SK-N-SH (cell line): ENCODE data around the gene NEK8. TPM values are rescaled to one million over a fixed set of nuclear protein-coding genes. Genes with fewer than 3 reads are reported as not detected.
"Not testable (repeated sequence)": the region's sequence is repeated elsewhere in the genome, so short reads cannot be mapped to it uniquely, and the experiment has no call there.

Experiments used
- CTCF ChIA-PET: fragments of 300-600, 350-600 bp; formaldehyde crosslinking; extraction: SDS; loops from one replicate; lab custom pipeline; 2021; lab: Yijun Ruan, JAX
- POLR2A ChIA-PET: fragments of 350-600 bp; sonication (Branson Sonifier 250); formaldehyde crosslinking; extraction: SDS; loops from one replicate; lab custom pipeline; 2020; ENCODE audit warnings: antibody characterized with exemption, inconsistent platforms; lab: Yijun Ruan, JAX
- DNase-seq: peaks from one replicate; pipeline ENCODE4 v3.0.0; 2012
- H2AFZ ChIP-seq: fragments of 200-600 bp; sonication (generic); 2 replicates; pipeline ENCODE4 v1.8.1; 2016; ENCODE audit warnings: antibody characterized with exemption, mild to moderate bottlenecking, low read depth
- H3F3A ChIP-seq: fragments of 200-600 bp; sonication (generic); replicated peaks from 2 replicates; pipeline ENCODE3; 2016; ENCODE audit warnings: antibody characterized with exemption, mild to moderate bottlenecking; ENCODE audit not compliant: insufficient read depth
- H3K27ac ChIP-seq, 2 experiments: fragments of 200-500 bp in 1 of 2; fragments of 200-600 bp in 1 of 2; sonication (Bioruptor generic) in 1 of 2; sonication (generic), shearing (Covaris generic) in 1 of 2; 2 replicates each; pipeline versions ENCODE4 v1.5.1 to v1.6.1; 2014 to 2016; ENCODE audit warnings: low read depth in 2 of 2, inconsistent platforms in 1 of 2, low read length in 1 of 2, mild to moderate bottlenecking in 1 of 2, mixed read lengths in 1 of 2
- H3K27me3 ChIP-seq: fragments of 200-600 bp; sonication (generic), shearing (Covaris generic); 2 replicates; pipeline ENCODE4 v1.6.1; 2016; ENCODE audit warnings: mixed run types; ENCODE audit not compliant: insufficient read depth
- H3K36me3 ChIP-seq, 2 experiments: fragments of 200-500 bp in 1 of 2; fragments of 200-600 bp in 1 of 2; sonication (Bioruptor generic) in 1 of 2; sonication (generic) in 1 of 2; replicated peaks in 1 of 2; 2 replicates each; pipeline versions ENCODE3 to v1.5.1; 2014 to 2016; ENCODE audit warnings: low read length in 1 of 2, mild to moderate bottlenecking in 1 of 2; ENCODE audit not compliant: insufficient read depth in 2 of 2, control insufficient read depth in 1 of 2
- H3K4me1 ChIP-seq, 2 experiments: fragments of 200-500 bp in 1 of 2; fragments of 200-600 bp in 1 of 2; sonication (Bioruptor generic) in 1 of 2; sonication (generic), shearing (Covaris generic) in 1 of 2; 2 replicates each; pipeline versions ENCODE4 v1.5.1 to v1.6.1; 2014 to 2016; ENCODE audit warnings: low read depth in 1 of 2, low read length in 1 of 2, mixed run types in 1 of 2; ENCODE audit not compliant: insufficient read depth in 2 of 2, control insufficient read depth in 1 of 2
- H3K4me2 ChIP-seq: fragments of 200-600 bp; sonication (generic), shearing (Covaris generic); 2 replicates; pipeline ENCODE4 v1.6.1; 2017; ENCODE audit warnings: mixed run types
- H3K4me3 ChIP-seq, 2 experiments: fragments of 200-500 bp in 1 of 2; fragments of 200-600 bp in 1 of 2; sonication (Bioruptor generic) in 1 of 2; sonication (generic), shearing (Covaris generic) in 1 of 2; 2 replicates each; pipeline versions ENCODE4 v1.5.1 to v1.8.1; 2014 to 2016; ENCODE audit warnings: low read depth in 2 of 2, inconsistent platforms in 1 of 2, low read length in 1 of 2, mild to moderate bottlenecking in 1 of 2, mixed read lengths in 1 of 2, moderate library complexity in 1 of 2
- H3K79me2 ChIP-seq: fragments of 200-600 bp; sonication (generic); 2 replicates; pipeline ENCODE4 v1.8.1; 2017; ENCODE audit warnings: mild to moderate bottlenecking; ENCODE audit not compliant: insufficient read depth
- H3K9ac ChIP-seq: fragments of 200-600 bp; sonication (generic); 2 replicates; pipeline ENCODE4 v1.6.1; 2017; ENCODE audit warnings: mixed run types
- H3K9me2 ChIP-seq: fragments of 200-600 bp; sonication (generic); 2 replicates; pipeline ENCODE4 v1.6.1; 2017; ENCODE audit warnings: mixed run types
- H3K9me3 ChIP-seq: fragments of 200-600 bp; sonication (generic); 2 replicates; pipeline ENCODE4 v1.6.1; 2017; ENCODE audit warnings: mixed run types, mild to moderate bottlenecking, moderate library complexity
- H4K20me1 ChIP-seq: fragments of 200-600 bp; sonication (generic); 2 replicates; pipeline ENCODE4 v1.6.1; 2017; ENCODE audit warnings: mild to moderate bottlenecking, mixed run types; ENCODE audit not compliant: insufficient read depth
- EZH2phosphoT487 ChIP-seq: fragments of 200-600 bp; sonication (generic); IDR thresholded peaks from 2 replicates; pipeline ENCODE4 v1.6.1; 2017; ENCODE audit warnings: low read depth, mixed run types, mild to moderate bottlenecking, antibody characterized with exemption, moderate library complexity, borderline replicate concordance
- JUND ChIP-seq: IDR thresholded peaks from 2 replicates; pipeline ENCODE4 v1.4.0; 2012
- MXI1 ChIP-seq: IDR thresholded peaks from 2 replicates; pipeline ENCODE4 v1.6.1; 2012; ENCODE audit warnings: mild to moderate bottlenecking, low read depth, low read length, improper control_type of control experiment
- POLR2AphosphoS5 ChIP-seq: IDR thresholded peaks from 2 replicates; pipeline ENCODE4 v1.6.1; 2012; ENCODE audit warnings: low read depth, low read length
- SMC3 ChIP-seq: IDR thresholded peaks from 2 replicates; pipeline ENCODE4 v1.6.1; 2012; ENCODE audit warnings: low read depth, low read length, improper control_type of control experiment
- TCF12 ChIP-seq: IDR thresholded peaks from 2 replicates; pipeline ENCODE4 v1.4.0; 2012
- WGBS: methylation state at CpG from one replicate; pipeline ENCODE4 v1.1.6; 2017; ENCODE audit warnings: low lambda C conversion rate; 5-methylcytosine and 5-hydroxymethylcytosine counted together
- polyA plus RNA-seq, 3 experiments: library from polyadenylated mRNA; depleted of rRNA; stranded (reverse); fragments of >200 nt; gene quantifications; 2 replicates each; pipeline ENCODE4 v1.2.3, GENCODE V29; 2012
- TF ChIP-seq, protein P1 (sequence below): fragments of 150-350 bp; IDR thresholded peaks from 2 replicates; pipeline ENCODE4 v1.6.1; 2017; ENCODE audit warnings: antibody characterized with exemption, low read length, low read depth, borderline replicate concordance

Gene NEK8
- polyA plus RNA-seq, 1 of the 3 experiments (the other 2 are of a cell fraction): 6.0 TPM

- Histone ChIP-seq H3K4me1 (peaks cover 16 to 42% of the 10 kb centered on the region in 2 experiments), H4K20me1 (peaks cover 36% of the 10 kb centered on the region), H3K9me2 (no peaks in the 10 kb centered on the region), H3K4me3 (no peak overlapping the region), H3K79me2 (peaks cover 36% of the 10 kb centered on the region), H3K36me3 (peaks cover 38 to 41% of the 10 kb centered on the region in 2 experiments), H3K4me2 (peak overlapping the region; percentile 92; the same call in 1 of the 2 replicates), H3K9ac (no peak overlapping the region; the same call in 1 of the 2 replicates), H3K27ac (peak overlapping the region; percentile 12 to 86; a peak in 1 of 4 replicates)
- ChIA-PET POLR2A (no interaction called here), CTCF (interaction anchor here (11.1 kb wide), 1 partner anchor 25 kb away, joined by 612 read pairs; the partner anchor contains the start of gene TRAF4)
- no peak for DNase-seq
- TF ChIP-seq POLR2AphosphoS5 (0 out of 2 replicates have a peak, but pooled peaks have one; percentile 15), SMC3 (no peak), TCF12 (no peak)
- TF ChIP-seq, protein P1, sequence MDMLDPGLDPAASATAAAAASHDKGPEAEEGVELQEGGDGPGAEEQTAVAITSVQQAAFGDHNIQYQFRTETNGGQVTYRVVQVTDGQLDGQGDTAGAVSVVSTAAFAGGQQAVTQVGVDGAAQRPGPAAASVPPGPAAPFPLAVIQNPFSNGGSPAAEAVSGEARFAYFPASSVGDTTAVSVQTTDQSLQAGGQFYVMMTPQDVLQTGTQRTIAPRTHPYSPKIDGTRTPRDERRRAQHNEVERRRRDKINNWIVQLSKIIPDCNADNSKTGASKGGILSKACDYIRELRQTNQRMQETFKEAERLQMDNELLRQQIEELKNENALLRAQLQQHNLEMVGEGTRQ: no peak
- TF ChIP-seq, all 33 proteins: peak for 1
- no peaks in the 10 kb centered on the region for H3K27me3 ChIP-seq
- H3F3A ChIP-seq: peaks cover 75% of the 10 kb centered on the region
- no peaks in the 10 kb centered on the region for H3K9me3 ChIP-seq
- 89% methylated on average over 6 of the region's 6 CpGs for WGBS
- H2AFZ ChIP-seq: no peak overlapping the region
These were observed 5.3 kb upstream of the NEK8 start for GRCh38 chr17:28723159-28723835.

DNA sequence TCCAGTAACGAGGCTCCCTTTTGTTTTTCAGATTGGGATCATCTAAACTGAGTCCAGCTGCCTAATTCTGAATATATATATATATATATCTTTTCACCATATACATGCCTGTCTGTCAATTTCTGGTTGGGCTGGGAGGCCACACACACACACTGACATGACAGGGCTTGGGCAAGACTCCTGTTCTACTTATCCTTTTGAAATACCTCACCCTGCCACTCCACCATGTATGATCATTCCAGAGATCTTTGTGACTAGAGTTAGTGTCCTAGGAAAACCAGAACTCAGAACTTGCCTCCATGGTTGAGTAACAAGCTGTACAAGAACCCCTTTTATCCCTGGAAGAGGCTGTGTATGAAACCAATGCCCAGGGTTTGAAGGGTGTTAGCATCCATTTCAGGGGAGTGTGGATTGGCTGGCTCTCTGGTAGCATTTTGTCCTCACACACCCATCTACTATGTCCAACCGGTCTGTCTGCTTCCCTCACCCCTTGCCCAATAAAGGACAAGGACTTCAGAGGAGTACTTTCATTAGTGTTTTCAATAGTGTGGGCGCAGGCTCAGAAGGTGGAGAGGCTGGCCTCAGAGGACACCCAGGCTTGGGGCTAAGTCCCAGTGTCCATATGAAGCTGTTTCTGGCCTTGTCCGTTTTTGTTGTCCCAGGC is 4.6 kb upstream of the NEK8 start:
- WGBS: 92% methylated on average over 4 of the region's 4 CpGs
- H3K4me1 ChIP-seq: peaks cover 16 to 42% of the 10 kb centered on the region in 2 experiments
- not testable (repeated sequence) for H3K9me3 ChIP-seq, H3K9ac ChIP-seq, H2AFZ ChIP-seq, H3K27me3 ChIP-seq, DNase-seq, H3K9me2 ChIP-seq, H3K4me3 ChIP-seq, H3K4me2 ChIP-seq
- peak overlapping the region in 1 of 2 experiments; percentile 72; a peak in 2 of 4 replicates for H3K27ac ChIP-seq
- peaks cover 36% of the 10 kb centered on the region for H4K20me1 ChIP-seq
- H3K79me2 ChIP-seq: peaks cover 36% of the 10 kb centered on the region
- H3F3A ChIP-seq: peaks cover 73% of the 10 kb centered on the region
- peaks cover 38 to 41% of the 10 kb centered on the region in 2 experiments for H3K36me3 ChIP-seq
- POLR2A ChIA-PET: interaction anchor here (0.6 kb wide), 1 partner anchor 15 kb away, joined by 3 read pairs; no protein-coding TSS in a partner anchor
- CTCF ChIA-PET: interaction anchor here (0.7 to 11.1 kb wide), 6 partner anchors 11 to 229 kb away, joined by 3 to 612 read pairs (median 30); partner anchors contain the start of genes PHF12 and TRAF4

DNA sequence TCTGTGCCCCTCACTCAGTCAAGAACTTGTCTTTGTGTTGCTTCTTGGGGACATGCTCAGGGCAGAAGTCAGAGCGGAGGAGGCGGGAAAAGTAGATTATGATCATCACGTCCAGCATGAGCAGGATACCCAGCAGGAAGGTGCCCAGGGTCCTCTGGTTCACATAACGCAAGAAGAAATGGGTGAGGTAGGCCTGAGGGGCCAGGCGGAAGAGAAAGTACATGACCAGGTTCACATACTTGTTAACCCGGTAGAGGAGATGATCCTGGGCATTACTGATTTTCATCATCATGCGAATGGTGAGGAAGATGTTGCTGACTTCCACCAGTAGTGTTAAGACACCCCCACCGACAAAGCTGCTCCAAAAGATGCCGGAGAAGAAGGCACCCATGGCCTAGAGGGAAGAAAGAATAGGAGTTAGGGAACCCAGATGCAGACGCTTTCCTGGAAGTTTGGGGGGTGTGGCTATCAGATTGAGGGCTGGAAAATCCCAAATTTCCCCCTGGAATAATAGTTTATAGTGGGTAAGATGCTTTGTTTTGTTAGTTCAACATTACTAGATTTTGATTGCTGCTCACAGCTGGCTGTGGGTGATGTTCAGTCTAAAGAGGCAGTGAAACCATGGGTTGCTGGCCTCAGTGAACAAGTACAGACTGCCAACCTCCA is 4.0 kb upstream of the NEK8 start:
- ChIA-PET CTCF (interaction anchor here (0.7 to 11.1 kb wide), 14 partner anchors 8 to 392 kb away, joined by 3 to 612 read pairs (median 4); partner anchors contain the start of genes PHF12, PROCA1, SDF2 and SUPT6H), POLR2A (interaction anchor here (0.6 to 4.5 kb wide), 3 partner anchors 16 to 25 kb away, joined by 3 to 52 read pairs (median 4); partner anchors contain the start of gene TRAF4)
- Histone ChIP-seq H3K27me3 (no peaks in the 10 kb centered on the region), H3K27ac (peak overlapping the region; percentile 72 to 88), H3K4me1 (peaks cover 16 to 42% of the 10 kb centered on the region in 2 experiments), H3K4me3 (no peak overlapping the region), H3K79me2 (peaks cover 36% of the 10 kb centered on the region), H4K20me1 (peaks cover 36% of the 10 kb centered on the region), H2AFZ (no peak overlapping the region), H3K9ac (peak overlapping the region; percentile 71; the same call in 1 of the 2 replicates), H3K36me3 (peaks cover 38 to 41% of the 10 kb centered on the region in 2 experiments), H3K9me3 (no peaks in the 10 kb centered on the region), H3F3A (peaks cover 73% of the 10 kb centered on the region), H3K4me2 (peak overlapping the region; percentile 99), H3K9me2 (no peaks in the 10 kb centered on the region)
- TF ChIP-seq EZH2phosphoT487: no peak
- TF ChIP-seq JUND: no peak
- TF ChIP-seq MXI1: no peak
- DNase-seq: no peak
- WGBS: 80% methylated on average over 10 of the region's 10 CpGs
